ENCODE results near the gene MADCAM1. TPM values are rescaled to one million over a fixed set of nuclear protein-coding genes. Genes with fewer than 3 reads are reported as not detected.

MADCAM1 gene
- total and polyA plus RNA-seq, 2 of the 8 experiments (the other 6 are each of a cell fraction or from before 2014, with no cell fraction given) = 2.3 to 3.0 TPM

GRCh38 chr19:496112-496665 is at the start of gene MADCAM1 (continued):
- no peak for TF ChIP-seq POLR2AphosphoS5 (IDR thresholded peaks at IDR 0.05; ENCODE audit: low read depth, low read length)
- TF ChIP-seq TAF1 (IDR thresholded peaks at IDR 0.05; ENCODE audit: low read depth, low read length) = no peak
